ENCODE measurements around the gene FGF21.

Gene FGF21

DNA sequence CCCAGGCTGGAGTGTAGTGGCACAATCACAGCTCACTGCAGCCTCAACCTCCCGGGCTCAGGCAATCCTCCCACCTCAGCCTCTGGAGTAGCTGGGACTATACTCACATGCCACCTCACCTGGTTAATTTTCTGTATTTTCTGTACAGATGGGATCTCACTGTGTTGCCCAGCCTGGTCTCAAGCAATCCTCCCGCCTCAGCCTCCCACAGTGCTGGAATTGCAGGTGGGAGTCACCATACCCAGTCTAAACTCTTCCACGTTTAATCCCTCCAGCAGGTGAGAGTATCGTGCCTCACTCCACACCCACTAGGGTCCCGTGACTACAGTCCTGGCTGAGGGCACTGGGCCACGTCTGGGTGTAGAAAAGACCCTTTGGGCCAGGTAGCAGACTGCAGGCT, 39.0 kb downstream of the FGF21 start:
- no peak for DNase-seq

DNA sequence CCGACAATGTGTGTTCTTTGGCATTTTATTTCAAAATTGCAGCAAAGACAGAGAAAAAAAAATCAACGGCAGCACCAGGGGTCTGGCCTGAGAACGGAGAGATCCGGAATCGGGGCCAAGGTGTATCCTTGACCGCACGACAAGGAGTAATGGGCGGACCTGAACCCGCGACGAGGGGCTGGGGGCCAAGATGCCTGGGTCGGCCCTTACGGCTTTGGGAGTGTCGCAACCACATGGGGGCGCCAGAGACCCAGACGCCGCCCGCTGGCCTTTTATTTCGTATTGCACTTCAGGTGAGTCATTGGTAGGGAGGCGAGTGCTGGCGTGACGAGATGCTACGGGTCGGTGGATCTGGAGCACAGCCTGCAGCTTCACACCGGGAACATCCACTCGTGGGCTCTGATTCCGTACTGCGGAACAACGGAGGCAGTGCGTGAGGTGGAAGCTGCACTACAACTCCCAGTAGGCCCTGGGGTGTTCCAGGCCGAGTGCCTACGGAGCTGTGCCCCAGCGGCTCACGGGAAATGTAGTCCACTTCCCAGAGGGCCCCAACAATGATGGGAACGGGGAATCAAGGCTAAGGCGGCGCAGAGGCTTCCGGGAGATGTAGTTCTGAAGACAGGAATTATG, 39.8 kb downstream of the FGF21 start:
- DNase-seq, result no peak

DNA sequence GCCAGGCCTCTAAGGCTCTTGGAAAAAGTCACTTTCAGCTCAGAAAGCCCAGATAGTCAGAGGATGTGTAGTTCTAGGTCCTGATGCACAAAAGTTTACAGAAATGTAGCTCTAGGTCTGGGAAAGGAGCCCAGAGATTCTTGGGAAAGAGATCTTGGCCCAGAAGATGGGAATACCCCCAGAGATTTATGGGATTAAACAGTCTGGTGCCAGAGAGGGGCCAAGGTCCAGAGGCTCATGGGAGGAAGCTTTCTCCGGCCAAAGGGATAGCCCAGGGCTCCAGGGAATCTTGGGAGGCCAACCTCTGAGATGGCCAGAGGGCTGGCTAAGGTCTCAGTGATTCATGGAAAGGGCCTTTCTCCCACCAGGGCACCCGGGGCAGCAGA, 40.4 kb downstream of the FGF21 start:
- no peak for DNase-seq

GRCh38 chr19:48796298-48797083, 41.2 kb downstream of the FGF21 start:
- DNase-seq, result no peak

GRCh38 chr19:48797103-48797502, 41.8 kb downstream of the FGF21 start:
- no peak for DNase-seq

DNA sequence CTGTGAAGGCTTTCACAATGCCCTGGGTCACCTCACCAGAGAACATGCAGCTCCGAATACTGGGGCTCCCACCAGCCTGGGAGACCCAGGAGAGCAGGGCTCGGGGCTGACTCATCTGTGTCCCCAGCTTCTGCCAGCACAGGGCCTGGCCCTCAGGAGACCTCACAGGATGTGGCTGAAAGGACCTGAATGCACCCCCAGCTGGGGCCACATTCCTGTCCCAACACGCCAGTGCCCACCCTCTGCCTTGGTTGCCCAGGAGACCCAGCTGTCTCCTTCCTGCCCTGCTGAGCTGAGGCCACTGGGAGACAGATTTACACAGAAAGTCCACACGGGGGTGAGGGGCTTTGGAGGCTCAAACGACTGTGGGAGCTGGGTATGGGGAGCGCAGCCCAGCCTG, 43.6 kb downstream of the FGF21 start:
- no peak for DNase-seq

DNA sequence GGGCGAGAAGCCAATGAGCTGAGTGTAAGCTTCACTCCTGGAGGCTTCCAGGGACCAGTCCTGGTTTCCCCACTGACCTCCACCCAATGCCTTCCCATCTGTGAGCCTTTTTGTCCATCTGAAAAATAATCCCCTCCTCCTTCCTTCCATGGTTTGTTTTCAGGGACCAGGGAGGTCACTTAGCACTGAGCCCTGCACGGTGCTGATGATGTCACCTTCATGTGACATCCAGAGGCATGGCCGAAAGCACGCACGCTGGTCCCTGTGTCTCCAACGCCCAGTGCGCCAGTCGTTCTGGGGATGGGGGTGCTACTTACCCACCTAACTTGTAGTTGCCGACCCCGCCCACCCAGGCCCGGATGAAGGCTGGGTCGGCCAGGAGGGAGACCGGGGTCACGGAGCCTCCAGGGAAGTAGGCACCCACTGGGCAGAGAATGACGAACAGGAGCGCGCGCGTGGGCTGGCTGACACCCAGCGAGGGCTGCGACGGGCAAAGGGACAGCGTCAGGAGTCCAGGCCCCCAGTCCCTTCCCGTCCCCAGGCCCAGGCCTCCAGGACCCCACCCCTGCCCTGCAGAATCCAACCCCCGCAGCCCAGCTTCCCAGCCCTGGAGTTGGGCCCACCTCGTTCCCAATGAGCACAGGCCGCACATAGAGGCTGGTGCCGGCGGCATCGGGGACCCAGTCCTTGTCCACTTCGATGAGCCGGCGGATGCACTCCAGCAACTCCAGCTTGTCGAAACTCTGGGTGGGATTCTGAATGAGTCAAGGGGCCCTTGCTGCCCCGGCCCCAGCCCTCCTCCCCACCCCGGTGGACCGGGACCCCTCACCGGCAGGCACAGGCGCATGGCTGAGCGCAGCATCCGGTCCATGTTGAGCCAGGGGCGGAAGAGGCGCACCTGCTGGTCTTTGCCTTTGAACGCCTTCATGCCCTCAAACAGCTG, 44.3 kb downstream of the FGF21 start:
- no peak for DNase-seq

DNA sequence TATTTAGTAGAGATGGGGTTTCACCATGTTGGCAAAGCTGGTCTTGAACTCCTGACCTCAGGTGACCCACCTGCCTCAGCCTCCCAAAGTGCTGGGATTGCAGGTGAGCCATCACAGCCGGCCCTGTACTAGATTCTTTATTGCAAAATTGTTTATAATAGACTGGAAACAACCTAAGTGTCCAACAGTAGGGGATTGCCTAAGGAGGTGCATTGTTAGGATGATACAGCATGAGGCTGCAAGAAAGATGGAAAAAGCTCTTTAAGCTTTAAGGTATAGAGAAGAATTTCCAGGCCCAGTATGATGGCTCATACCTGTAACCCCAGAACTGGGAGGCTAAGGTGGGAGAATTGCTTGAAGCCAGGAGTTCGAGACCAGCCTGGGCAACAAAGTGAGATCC, 47.3 kb downstream of the FGF21 start:
- no peak for DNase-seq

DNA sequence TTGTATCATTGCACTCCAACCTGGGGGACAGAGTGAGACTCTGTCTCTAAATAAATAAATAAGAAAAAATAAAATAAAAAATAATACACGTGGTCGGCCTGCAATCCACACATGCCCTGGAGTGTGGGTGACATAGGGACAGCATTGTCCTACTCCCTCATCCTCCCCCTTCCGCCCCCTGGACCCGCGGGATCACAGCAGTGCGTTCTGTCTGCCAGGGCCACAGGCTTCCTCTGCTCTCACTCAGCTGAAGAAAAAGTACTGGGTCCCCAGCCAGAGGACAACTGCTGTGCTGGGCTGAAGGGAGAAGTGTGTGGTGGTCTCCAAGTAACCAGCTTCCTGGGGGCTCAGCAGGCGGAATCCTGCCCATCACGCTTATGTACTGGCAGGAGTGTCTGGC, 49.2 kb downstream of the FGF21 start:
- no peak for DNase-seq

GRCh38 chr19:48805452-48805851, 50.1 kb downstream of the FGF21 start:
- DNase-seq, result no peak

- no peak for DNase-seq
Measured at GRCh38 chr19:48806518-48806817, 51.1 kb downstream of the FGF21 start.

- DNase-seq, result no peak
Measured at GRCh38 chr19:48806818-48807589, 51.7 kb downstream of the FGF21 start.

DNA sequence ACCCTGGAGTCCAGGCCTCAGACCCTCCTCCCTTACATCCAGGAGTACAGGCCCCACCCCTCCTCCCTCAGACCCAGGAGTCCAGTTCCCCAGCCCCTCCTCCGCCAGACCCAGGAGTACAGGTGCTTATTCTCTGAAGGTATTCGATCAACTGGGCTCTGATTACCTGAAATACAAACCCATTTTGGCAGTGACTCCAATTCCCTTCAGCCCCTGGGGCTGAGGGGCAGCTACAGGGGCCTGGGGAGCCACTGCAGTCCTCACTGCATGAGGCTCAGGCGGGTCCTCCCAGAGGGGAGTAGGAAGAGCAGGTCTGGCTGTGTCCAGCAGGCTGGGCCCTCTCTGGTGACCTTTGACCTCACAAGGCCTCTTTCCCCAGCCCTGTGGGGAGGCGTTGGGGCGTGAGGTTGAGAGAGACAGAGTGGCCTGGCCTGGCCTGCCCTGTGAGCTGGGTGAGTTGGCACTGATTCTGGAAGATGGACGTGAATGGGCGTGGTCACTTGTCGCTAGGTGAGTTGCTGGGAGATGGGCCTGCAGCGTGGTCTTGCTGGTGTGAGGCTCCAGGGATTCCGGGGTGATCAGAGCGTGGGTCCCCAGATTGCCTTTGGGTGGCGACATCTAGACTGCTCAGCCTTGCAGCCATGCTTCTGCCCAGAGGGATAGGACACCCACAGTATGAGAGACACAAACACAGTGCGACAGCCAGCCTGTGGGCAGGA, 52.4 kb downstream of the FGF21 start:
- DNase-seq, result no peak
